ENCODE measurements around the gene SURF1. TPM values are rescaled to one million over a fixed set of nuclear protein-coding genes. Genes with fewer than 3 reads are reported as not detected.
"Not testable (repeated sequence)": the region's sequence is repeated elsewhere in the genome, so short reads cannot be mapped to it uniquely, and the experiment has no call there.

Gene SURF1
- total and polyA plus RNA-seq, 8 donors = 27.9 to 46.1 (median 31.3) TPM

- no peak for TF ChIP-seq CTCF (IDR thresholded peaks at IDR 0.05)
- H3K36me3 ChIP-seq = peaks cover 0 to 47% of the 10 kb centered on the region in 2 donors
- no peak overlapping the region for H3K4me3 ChIP-seq
- no peak for ATAC-seq
- H3K4me1 ChIP-seq = peaks cover 10 to 15% of the 10 kb centered on the region in 2 donors
- no peak overlapping the region for H3K27ac ChIP-seq
- intact Hi-C loops (cut with DNase I) = no loop called here
- DNase-seq = peak in 1 of 4 donors; percentile 50
- no peaks in the 10 kb centered on the region for H3K27me3 ChIP-seq
- H3K9me3 ChIP-seq = no peaks in the 10 kb centered on the region
Observed at GRCh38 chr9:133331221-133331620, 25.1 kb downstream of the SURF1 start.

- H3K9me3 ChIP-seq, H3K27me3 ChIP-seq, H3K4me3 ChIP-seq, H3K27ac ChIP-seq, H3K4me1 ChIP-seq, ATAC-seq: not testable (repeated sequence)
- TF ChIP-seq CTCF (IDR thresholded peaks at IDR 0.05) = peak; percentile 52 to 57
- intact Hi-C loops (cut with DNase I) = loop anchor here in 1 of 2 donors (5.0 kb wide), 1 partner anchor 142 kb away; no protein-coding TSS in a partner anchor
- peak in 1 of 4 donors; percentile 64 for DNase-seq
- H3K36me3 ChIP-seq = peaks cover 0 to 47% of the 10 kb centered on the region in 2 donors
Observed at GRCh38 chr9:133329306-133330156, 26.8 kb downstream of the SURF1 start.

- Histone ChIP-seq H3K27ac (no peak overlapping the region), H3K4me3 (no peak overlapping the region), H3K36me3 (peaks cover 0 to 32% of the 10 kb centered on the region in 2 donors), H3K4me1 (no peaks in the 10 kb centered on the region), H3K27me3 (peaks cover 0 to 1% of the 10 kb centered on the region in 2 donors), H3K9me3 (no peaks in the 10 kb centered on the region)
- no peak for TF ChIP-seq CTCF (IDR thresholded peaks at IDR 0.05)
- intact Hi-C loops (cut with DNase I) = loop anchor here in 1 of 2 donors (5.0 kb wide), 1 partner anchor 141 kb away; no protein-coding TSS in a partner anchor
- ATAC-seq = no peak
- no peak for DNase-seq
Observed at GRCh38 chr9:133327834-133328484, 28.3 kb downstream of the SURF1 start.

- not testable (repeated sequence) for H3K4me1 ChIP-seq, H3K27me3 ChIP-seq, H3K27ac ChIP-seq, H3K9me3 ChIP-seq, H3K4me3 ChIP-seq
- DNase-seq = peak in 1 of 4 donors; percentile 19
- intact Hi-C loops (cut with DNase I) = loop anchor here in 1 of 2 donors (5.0 kb wide), 1 partner anchor 140 kb away; no protein-coding TSS in a partner anchor
- peak; percentile 38 for ATAC-seq
- peaks cover 0 to 23% of the 10 kb centered on the region in 2 donors for H3K36me3 ChIP-seq
Observed at GRCh38 chr9:133327021-133327420, 29.3 kb downstream of the SURF1 start.

- no peak for ATAC-seq
- intact Hi-C loops (cut with DNase I) = no loop called here
Observed at GRCh38 chr9:133323991-133324703, 32.1 kb downstream of the SURF1 start.

More at GRCh38 chr9:133323991-133324703, 32.1 kb downstream of the SURF1 start:
- Histone ChIP-seq H3K27me3 (peaks cover 0 to 5% of the 10 kb centered on the region in 2 donors), H3K4me3 (no peak overlapping the region), H3K36me3 (no peaks in the 10 kb centered on the region), H3K9me3 (no peaks in the 10 kb centered on the region), H3K27ac (no peak overlapping the region), H3K4me1 (no peaks in the 10 kb centered on the region)
- TF ChIP-seq CTCF (IDR thresholded peaks at IDR 0.05) = no peak
- peak in 1 of 4 donors; percentile 45 for DNase-seq

Measured in left lung (tissue), 10 donors.